K562 (cell line): ENCODE measurements around the gene SNUPN. TPM values are rescaled to one million over a fixed set of nuclear protein-coding genes. Genes with fewer than 3 reads are reported as not detected.

Source experiments
- BCLAF1 ChIP-seq, 2 experiments: fragments of 450-650 bp in 1 of 2; IDR thresholded peaks; 2 replicates each; pipeline ENCODE4 v1.6.1; 2011 to 2017; ENCODE audit warnings: low read depth in 2 of 2, antibody characterized with exemption in 1 of 2, borderline replicate concordance in 1 of 2, low read length in 1 of 2, mild to moderate bottlenecking in 1 of 2, mixed read lengths in 1 of 2; ENCODE audit not compliant: control insufficient read depth in 1 of 2
- CAMTA2 ChIP-seq: fragments of 250-450 bp; sonication (Bioruptor Pico); conservative IDR thresholded peaks from 2 replicates; pipeline ENCODE4 v1.5.1; 2022
- CBFA2T3 ChIP-seq: fragments of 450-650 bp; IDR thresholded peaks from 2 replicates; pipeline ENCODE4 v1.6.1; 2017
- CEBPG ChIP-seq, 3 experiments: fragments of 200-800 bp in 1 of 3; sonication (Bioruptor generic) in 1 of 3; sonication (generic) in 1 of 3; formaldehyde crosslinking in 1 of 3; IDR thresholded peaks in 2 of 3; conservative IDR thresholded peaks in 1 of 3; 2 replicates each; pipeline versions ENCODE4 v1.6.1 to v1.8.0; 2016 to 2022; ENCODE audit warnings: missing compliant biosample characterization in 2 of 3, missing genetic modification characterization in 2 of 3, mild to moderate bottlenecking in 1 of 3, missing genetic modification reagents in 1 of 3
- CGGBP1 ChIP-seq: fragments of 250-450 bp; sonication (Bioruptor Pico); IDR thresholded peaks from 2 replicates; pipeline ENCODE4 v1.9.0; 2021; ENCODE audit warnings: mild to moderate bottlenecking
- CTBP1 ChIP-seq: fragments of 450-650 bp; IDR thresholded peaks from 2 replicates; pipeline ENCODE4 v1.6.1; 2016; ENCODE audit warnings: borderline replicate concordance
- DPF2 ChIP-seq: fragments of 450-650 bp; IDR thresholded peaks from 2 replicates; pipeline ENCODE4 v1.6.1; 2016
- E2F5 ChIP-seq: sonication (generic); formaldehyde crosslinking; IDR thresholded peaks from 2 replicates; pipeline ENCODE4 v1.8.0; 2022; ENCODE audit warnings: mild to moderate bottlenecking, missing genetic modification reagents
- FOXA1 ChIP-seq: fragments of 450-650 bp; IDR thresholded peaks from 2 replicates; pipeline ENCODE4 v1.6.1; 2016; ENCODE audit warnings: mild to moderate bottlenecking, borderline replicate concordance
- HLTF ChIP-seq: fragments of 450-650 bp; IDR thresholded peaks from 2 replicates; pipeline ENCODE4 v1.6.1; 2016
- IRF2 ChIP-seq: sonication (generic); formaldehyde crosslinking; IDR thresholded peaks from 2 replicates; pipeline ENCODE4 v1.8.1; 2022; ENCODE audit warnings: mild to moderate bottlenecking, missing genetic modification reagents
- MEIS2 ChIP-seq: fragments of 450-650 bp; IDR thresholded peaks from 2 replicates; pipeline ENCODE4 v1.6.1; 2014; ENCODE audit warnings: mild to moderate bottlenecking; ENCODE audit not compliant: partially characterized antibody
- POLR2H ChIP-seq: IDR thresholded peaks from 2 replicates; pipeline ENCODE4 v1.6.1; 2016; ENCODE audit warnings: missing genetic modification characterization, low read depth, mild to moderate bottlenecking, control low read depth, missing compliant biosample characterization, moderate library complexity
- SOX6 ChIP-seq: fragments of 450-650 bp; IDR thresholded peaks from 2 replicates; pipeline ENCODE4 v1.6.1; 2014; ENCODE audit warnings: mild to moderate bottlenecking
- SRSF1 ChIP-seq: fragments of 200-400 bp; formaldehyde crosslinking; IDR thresholded peaks from 2 replicates; pipeline ENCODE4 v1.6.1; 2017; ENCODE audit warnings: mild to moderate bottlenecking, low read depth, low read length, moderate library complexity
- ZNF232 ChIP-seq: sonication (generic); formaldehyde crosslinking; IDR thresholded peaks from 2 replicates; pipeline ENCODE4 v1.8.0; 2022; ENCODE audit warnings: mild to moderate bottlenecking, missing genetic modification reagents
- ZNF551 ChIP-seq: fragments of 250-450 bp; sonication (Bioruptor Pico); IDR thresholded peaks from 2 replicates; pipeline ENCODE4 v1.5.0; 2021; ENCODE audit warnings: mild to moderate bottlenecking, moderate library complexity
- ZNF589 ChIP-seq: fragments of 200-800 bp; sonication (Bioruptor generic); IDR thresholded peaks from 2 replicates; pipeline ENCODE4 v1.6.1; 2016; ENCODE audit warnings: low read depth, missing genetic modification characterization, missing compliant biosample characterization
- ZNF592 ChIP-seq: fragments of 450-650 bp; IDR thresholded peaks from 2 replicates; pipeline ENCODE4 v1.6.1; 2017; ENCODE audit warnings: antibody characterized with exemption, mild to moderate bottlenecking
- polyA plus RNA-seq, 8 experiments: library from polyadenylated mRNA; depleted of rRNA in 4 of 8; stranded (reverse) in 5 of 8; unstranded in 3 of 8; fragments of >200 nt; fragmentation: Nextera tagmentation in 2 of 8; fragmentation: Illumina TruSeq in 1 of 8; extraction: Ambion mirVana in 2 of 8; extraction: Trizol in 1 of 8; gene quantifications; 2 replicates each; pipeline versions ENCODE4 v1.2.1 to v1.2.3, GENCODE V29; 2011 to 2014; ENCODE audit warnings: inconsistent platforms in 1 of 8, missing spikeins in 1 of 8
- total RNA-seq, 7 experiments: library from RNA; depleted of rRNA in 6 of 7; stranded (reverse); fragments of >200 nt in 6 of 7; fragmentation: Illumina TruSeq in 2 of 7; extraction: Trizol in 2 of 7; gene quantifications; 2 replicates each; pipeline versions ENCODE4 v1.2.1 to v1.2.3, GENCODE V29; 2011 to 2021; ENCODE audit warnings: low replicate concordance in 1 of 7

The SNUPN gene
- total and polyA plus RNA-seq, 9 of the 15 experiments (the other 6 are each of a cell fraction or from before 2014, with no cell fraction given), result 32.2 to 78.3 (median 40.0) TPM

- no peak for TF ChIP-seq BCLAF1 (IDR thresholded peaks at IDR 0.05; ENCODE audit: borderline replicate concordance in 1 of 2, control insufficient read depth in 1 of 2, low read depth in 2 of 2, low read length in 1 of 2)
- TF ChIP-seq ZNF592, result no peak
- TF ChIP-seq ZNF232, result no peak
- TF ChIP-seq SRSF1, result no peak
- TF ChIP-seq POLR2H (tag), result 0 out of 2 replicates have a peak, but pooled peaks have one; percentile 36
- no peak for TF ChIP-seq CAMTA2
- no peak for TF ChIP-seq ZNF551
- TF ChIP-seq CTBP1, result 0 out of 2 replicates have a peak, but pooled peaks have one; percentile 33
- no peak for TF ChIP-seq FOXA1
- no peak for TF ChIP-seq E2F5 (CRISPR knock-in tag)
- no peak for TF ChIP-seq IRF2
- TF ChIP-seq CGGBP1 (CRISPR knock-in tag), result no peak
- peak; percentile 7 for TF ChIP-seq MEIS2
- TF ChIP-seq ZNF589 (CRISPR knock-in tag), result no peak
- TF ChIP-seq DPF2, result peak; percentile 53
- peak; percentile 54 for TF ChIP-seq CBFA2T3
- peak; percentile 79 for TF ChIP-seq SOX6
- peak; percentile 58; the same call in 1 of the 2 replicates for TF ChIP-seq CEBPG (CRISPR knock-in tag; IDR thresholded peaks at IDR 0.05)
- TF ChIP-seq CEBPG (tag; conservative IDR thresholded peaks at IDR 0.05 in 1 of 2, IDR thresholded peaks at IDR 0.05 in 1 of 2), result peak in 1 of 2 experiments; percentile 60; a peak in 1 of 4 replicates
- TF ChIP-seq HLTF, result no peak
These were observed 60.2 kb downstream of the SNUPN start (continued) for GRCh38 chr15:75565062-75565970.
